ENCODE measurements around the gene AAMDC. TPM values are rescaled to one million over a fixed set of nuclear protein-coding genes. Genes with fewer than 3 reads are reported as not detected.
"Not testable (repeated sequence)": the region's sequence is repeated elsewhere in the genome, so short reads cannot be mapped to it uniquely, and the experiment has no call there.

AAMDC gene
- total RNA-seq, 6 experiments from 2014 or later: 33.3 to 48.5 (median 39.5) TPM

GRCh38 chr11:77884829-77885190, 63.9 kb downstream of the AAMDC start:
- Mint-ChIP-seq H3K4me1 (ENCODE audit: low read depth) (peaks cover 21% of the 10 kb centered on the region), H3K27ac (peak overlapping the region; percentile 65; the same call in 1 of the 2 replicates), H3K9me3 (no peaks in the 10 kb centered on the region)

GRCh38 chr11:77886401-77886800, 65.5 kb downstream of the AAMDC start:
- H3K9me3 Mint-ChIP-seq: no peaks in the 10 kb centered on the region
- DNase-seq: no peak

More at GRCh38 chr11:77884829-77885190, 63.9 kb downstream of the AAMDC start:
- Mint-ChIP-seq H3K27me3 (ENCODE audit: insufficient read depth) (no peaks in the 10 kb centered on the region), H3K4me3 (no peak overlapping the region), H3K36me3 (ENCODE audit: low read depth) (peaks cover 8% of the 10 kb centered on the region)
- TF ChIP-seq CTCF (IDR thresholded peaks at IDR 0.05): no peak
- DNase-seq: no peak

GRCh38 chr11:77889045-77889444, 68.1 kb downstream of the AAMDC start:
- peaks cover 28% of the 10 kb centered on the region for H3K4me1 Mint-ChIP-seq (ENCODE audit: low read depth)
- H3K36me3 Mint-ChIP-seq (ENCODE audit: low read depth): peaks cover 13% of the 10 kb centered on the region
- H3K9me3 Mint-ChIP-seq; DNase-seq; H3K27ac Mint-ChIP-seq; H3K4me3 Mint-ChIP-seq; H3K27me3 Mint-ChIP-seq (ENCODE audit: insufficient read depth): not testable (repeated sequence)

More at GRCh38 chr11:77886401-77886800, 65.5 kb downstream of the AAMDC start:
- H3K27me3 Mint-ChIP-seq (ENCODE audit: insufficient read depth): no peaks in the 10 kb centered on the region
- H3K36me3 Mint-ChIP-seq (ENCODE audit: low read depth): peaks cover 14% of the 10 kb centered on the region
- H3K4me1 Mint-ChIP-seq (ENCODE audit: low read depth): peaks cover 31% of the 10 kb centered on the region
- no peak overlapping the region for H3K27ac Mint-ChIP-seq
- H3K4me3 Mint-ChIP-seq: no peak overlapping the region
- no peak for TF ChIP-seq CTCF (IDR thresholded peaks at IDR 0.05)

- Mint-ChIP-seq H3K36me3 (ENCODE audit: low read depth) (peaks cover 13% of the 10 kb centered on the region), H3K27ac (peak overlapping the region; percentile 62), H3K4me1 (ENCODE audit: low read depth) (peaks cover 20% of the 10 kb centered on the region)
- not testable (repeated sequence) for DNase-seq; H3K27me3 Mint-ChIP-seq (ENCODE audit: insufficient read depth); H3K4me3 Mint-ChIP-seq; H3K9me3 Mint-ChIP-seq
Observed at GRCh38 chr11:77890100-77890614, 69.2 kb downstream of the AAMDC start.

- Mint-ChIP-seq H3K36me3 (ENCODE audit: low read depth) (peaks cover 13% of the 10 kb centered on the region), H3K27ac (peak overlapping the region; percentile 62), H3K4me1 (ENCODE audit: low read depth) (peaks cover 21% of the 10 kb centered on the region)
- H3K27me3 Mint-ChIP-seq (ENCODE audit: insufficient read depth); H3K9me3 Mint-ChIP-seq; H3K4me3 Mint-ChIP-seq: not testable (repeated sequence)
- DNase-seq: peak; percentile 55
Observed at GRCh38 chr11:77890619-77891056, 69.7 kb downstream of the AAMDC start.

- peaks cover 26% of the 10 kb centered on the region for H3K4me1 Mint-ChIP-seq (ENCODE audit: low read depth)
- H3K9me3 Mint-ChIP-seq; DNase-seq; H3K4me3 Mint-ChIP-seq; H3K27me3 Mint-ChIP-seq (ENCODE audit: insufficient read depth): not testable (repeated sequence)
- peaks cover 13% of the 10 kb centered on the region for H3K36me3 Mint-ChIP-seq (ENCODE audit: low read depth)
- peak overlapping the region; percentile 62 for H3K27ac Mint-ChIP-seq
Observed at GRCh38 chr11:77891256-77891655, 70.3 kb downstream of the AAMDC start.

GRCh38 chr11:77891703-77892102, 70.8 kb downstream of the AAMDC start:
- Mint-ChIP-seq H3K27ac (0 out of 2 replicates have a peak overlapping the region, but pooled peaks have one; percentile 62), H3K36me3 (ENCODE audit: low read depth) (peaks cover 13% of the 10 kb centered on the region), H3K4me1 (ENCODE audit: low read depth) (peaks cover 28% of the 10 kb centered on the region)
- not testable (repeated sequence) for H3K27me3 Mint-ChIP-seq (ENCODE audit: insufficient read depth); DNase-seq; H3K4me3 Mint-ChIP-seq; H3K9me3 Mint-ChIP-seq

GRCh38 chr11:77894949-77895348, 74.0 kb downstream of the AAMDC start:
- H3K27me3 Mint-ChIP-seq (ENCODE audit: insufficient read depth); DNase-seq; H3K9me3 Mint-ChIP-seq; H3K4me3 Mint-ChIP-seq; H3K36me3 Mint-ChIP-seq (ENCODE audit: low read depth); H3K27ac Mint-ChIP-seq: not testable (repeated sequence)
- peaks cover 30% of the 10 kb centered on the region for H3K4me1 Mint-ChIP-seq (ENCODE audit: low read depth)

GRCh38 chr11:77908835-77909234, 87.9 kb downstream of the AAMDC start:
- 0 out of 2 replicates have a peak, but pooled peaks cover 3% of the 10 kb centered on the region for H3K36me3 Mint-ChIP-seq (ENCODE audit: low read depth)
- DNase-seq: no peak
- H3K9me3 Mint-ChIP-seq: no peaks in the 10 kb centered on the region
- H3K27me3 Mint-ChIP-seq (ENCODE audit: insufficient read depth): no peaks in the 10 kb centered on the region
- H3K4me1 Mint-ChIP-seq (ENCODE audit: low read depth): peaks cover 25% of the 10 kb centered on the region
- H3K4me3 Mint-ChIP-seq: no peak overlapping the region
- no peak for TF ChIP-seq CTCF (IDR thresholded peaks at IDR 0.05)
- no peak overlapping the region for H3K27ac Mint-ChIP-seq
